ENCODE data around the gene BMERB1.

DNA sequence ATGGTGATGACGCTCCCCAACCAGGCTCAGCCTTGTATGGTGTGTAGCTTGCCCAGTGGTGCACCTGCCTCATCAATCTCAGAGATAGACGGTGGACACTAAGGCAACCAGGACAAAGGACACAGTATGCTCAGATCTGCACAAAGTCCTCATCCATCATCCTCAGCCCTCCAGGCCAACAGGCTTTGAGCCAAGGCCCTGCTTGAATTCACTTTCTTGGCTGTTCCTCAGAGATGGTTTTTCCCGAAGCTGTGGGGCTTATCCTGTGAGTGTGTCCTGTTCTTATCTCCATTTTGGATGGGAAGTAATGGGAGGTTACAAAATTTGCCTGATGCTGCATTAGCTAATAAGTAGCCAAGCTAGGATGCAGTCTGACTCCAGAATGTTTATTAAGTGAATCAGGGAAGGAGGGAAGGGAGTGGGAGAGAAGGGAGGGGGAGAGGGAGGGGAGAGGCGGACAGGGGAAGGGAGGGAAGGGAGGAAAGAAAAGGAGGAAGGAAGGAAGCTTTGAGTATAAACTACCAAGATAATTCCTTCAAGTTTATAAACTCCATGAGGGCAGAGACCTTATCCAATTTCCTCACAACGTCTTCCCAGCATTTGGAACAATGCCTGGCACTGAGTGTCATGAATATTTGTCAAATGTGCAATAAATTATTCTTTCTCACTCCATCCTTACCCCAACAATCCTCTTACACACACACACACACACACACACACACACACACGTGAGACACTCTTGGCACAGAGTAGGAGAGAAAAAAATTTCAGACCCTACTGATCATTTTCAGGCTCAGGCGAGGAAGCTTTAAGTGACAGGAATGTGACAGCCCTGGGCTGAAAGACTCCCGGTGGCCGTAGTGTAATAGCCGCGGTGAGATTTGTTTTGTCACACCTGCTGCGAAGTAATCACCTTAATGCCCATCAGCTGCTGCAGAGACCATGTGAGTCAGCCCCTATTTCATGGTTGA lies 84.3 kb downstream of the BMERB1 start:
- TF ChIP-seq, protein P1, sequence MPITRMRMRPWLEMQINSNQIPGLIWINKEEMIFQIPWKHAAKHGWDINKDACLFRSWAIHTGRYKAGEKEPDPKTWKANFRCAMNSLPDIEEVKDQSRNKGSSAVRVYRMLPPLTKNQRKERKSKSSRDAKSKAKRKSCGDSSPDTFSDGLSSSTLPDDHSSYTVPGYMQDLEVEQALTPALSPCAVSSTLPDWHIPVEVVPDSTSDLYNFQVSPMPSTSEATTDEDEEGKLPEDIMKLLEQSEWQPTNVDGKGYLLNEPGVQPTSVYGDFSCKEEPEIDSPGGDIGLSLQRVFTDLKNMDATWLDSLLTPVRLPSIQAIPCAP (CRISPR knock-in tag; IDR thresholded peaks at IDR 0.05): no peak
- TF ChIP-seq, protein P2, sequence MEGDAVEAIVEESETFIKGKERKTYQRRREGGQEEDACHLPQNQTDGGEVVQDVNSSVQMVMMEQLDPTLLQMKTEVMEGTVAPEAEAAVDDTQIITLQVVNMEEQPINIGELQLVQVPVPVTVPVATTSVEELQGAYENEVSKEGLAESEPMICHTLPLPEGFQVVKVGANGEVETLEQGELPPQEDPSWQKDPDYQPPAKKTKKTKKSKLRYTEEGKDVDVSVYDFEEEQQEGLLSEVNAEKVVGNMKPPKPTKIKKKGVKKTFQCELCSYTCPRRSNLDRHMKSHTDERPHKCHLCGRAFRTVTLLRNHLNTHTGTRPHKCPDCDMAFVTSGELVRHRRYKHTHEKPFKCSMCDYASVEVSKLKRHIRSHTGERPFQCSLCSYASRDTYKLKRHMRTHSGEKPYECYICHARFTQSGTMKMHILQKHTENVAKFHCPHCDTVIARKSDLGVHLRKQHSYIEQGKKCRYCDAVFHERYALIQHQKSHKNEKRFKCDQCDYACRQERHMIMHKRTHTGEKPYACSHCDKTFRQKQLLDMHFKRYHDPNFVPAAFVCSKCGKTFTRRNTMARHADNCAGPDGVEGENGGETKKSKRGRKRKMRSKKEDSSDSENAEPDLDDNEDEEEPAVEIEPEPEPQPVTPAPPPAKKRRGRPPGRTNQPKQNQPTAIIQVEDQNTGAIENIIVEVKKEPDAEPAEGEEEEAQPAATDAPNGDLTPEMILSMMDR (IDR thresholded peaks at IDR 0.05): no peak
- TF ChIP-seq FOXK1 (CRISPR knock-in tag; IDR thresholded peaks at IDR 0.05) (no peak), E2F1 (CRISPR knock-in tag; IDR thresholded peaks at IDR 0.05) (no peak), ERG (CRISPR knock-in tag; IDR thresholded peaks at IDR 0.05) (no peak), MAX (CRISPR knock-in tag; IDR thresholded peaks at IDR 0.05) (no peak), ATF3 (CRISPR knock-in tag; conservative IDR thresholded peaks at IDR 0.05) (no peak)
